ENCODE data around the gene PIEZO1. TPM values are rescaled to one million over a fixed set of nuclear protein-coding genes. Genes with fewer than 3 reads are reported as not detected.
A peak's percentile ranks its signal among the peaks of the same experiment; 100 is the strongest.

Gene PIEZO1
- total RNA-seq, 1 donor from 2014 or later, result 196 TPM

DNA sequence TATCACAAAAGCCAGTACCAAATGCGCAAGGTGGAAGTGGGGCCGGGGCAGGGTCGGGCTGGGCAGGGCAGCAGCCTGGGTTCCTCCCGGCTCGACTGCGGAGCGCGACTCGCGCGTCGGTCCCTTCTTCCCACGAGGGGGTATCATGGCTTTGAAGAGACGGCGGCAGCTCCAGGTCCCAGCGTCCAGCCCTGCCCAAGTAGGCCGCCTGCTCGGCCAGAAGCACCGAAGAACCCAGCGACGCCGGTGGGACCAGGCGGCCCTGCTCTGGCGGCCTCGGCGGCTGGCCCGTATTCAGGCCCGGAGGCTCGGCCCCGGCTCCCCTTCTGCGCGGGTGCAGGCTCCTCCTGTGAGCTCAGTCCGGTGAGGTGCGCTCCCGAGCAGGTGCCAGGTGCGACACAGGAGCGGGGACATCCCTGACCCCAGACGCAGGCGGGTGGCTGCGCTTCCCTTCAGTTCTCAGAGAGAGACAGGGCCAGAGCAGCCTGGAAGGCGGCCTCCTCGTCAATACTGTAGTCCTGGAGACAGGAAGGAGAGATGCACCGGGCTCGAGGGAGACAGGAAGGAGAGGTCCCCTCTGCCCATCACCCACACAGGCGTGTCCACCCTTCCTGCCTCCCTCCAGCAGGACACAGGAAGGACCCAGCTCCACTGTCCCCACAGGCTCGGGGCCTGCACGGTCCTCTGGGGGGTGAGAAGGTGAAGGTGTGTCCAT, 87.7 kb downstream of the PIEZO1 start:
- ATAC-seq (no peak), DNase-seq (no peak)
- TF ChIP-seq CTCF (IDR thresholded peaks at IDR 0.05), result no peak
- Histone ChIP-seq H3K4me3 (no peak overlapping the region), H3K27ac (no peak overlapping the region), H3K36me3 (peaks cover 36% of the 10 kb centered on the region), H3K27me3 (no peaks in the 10 kb centered on the region), H3K4me1 (peaks cover 29% of the 10 kb centered on the region), H3K9me3 (no peaks in the 10 kb centered on the region)
- intact Hi-C loops (cut with DNase I), result no loop called here

DNA sequence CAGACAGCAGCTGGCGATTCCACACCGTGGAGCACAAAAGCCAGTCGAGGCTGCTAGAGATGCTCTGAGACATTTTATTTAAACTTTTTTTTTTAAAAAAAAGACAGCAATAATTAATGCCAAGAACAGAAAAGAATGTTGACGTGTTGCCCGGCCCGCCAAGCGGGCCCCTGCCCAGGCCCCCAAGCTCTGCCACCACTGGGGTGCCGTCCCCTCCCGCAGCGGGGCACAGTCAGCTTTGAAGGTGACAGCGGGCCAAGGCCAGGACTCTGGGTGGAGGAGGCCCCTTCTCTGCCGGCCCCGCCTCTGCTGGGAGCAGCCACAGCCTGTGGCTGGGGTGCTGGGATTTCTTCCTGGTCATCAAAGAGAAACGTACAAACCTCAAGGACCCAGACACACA, 88.6 kb downstream of the PIEZO1 start:
- TF ChIP-seq CTCF (IDR thresholded peaks at IDR 0.05), result no peak
- Histone ChIP-seq H3K4me1 (peaks cover 25% of the 10 kb centered on the region), H3K27ac (no peak overlapping the region), H3K27me3 (no peaks in the 10 kb centered on the region), H3K36me3 (peaks cover 36% of the 10 kb centered on the region), H3K9me3 (no peaks in the 10 kb centered on the region), H3K4me3 (no peak overlapping the region)
- ATAC-seq (no peak), DNase-seq (no peak)
- intact Hi-C loops (cut with DNase I), result no loop called here

- TF ChIP-seq CTCF (IDR thresholded peaks at IDR 0.05), result no peak
- Histone ChIP-seq H3K27me3 (peaks cover 7% of the 10 kb centered on the region), H3K4me3 (no peak overlapping the region), H3K9me3 (no peaks in the 10 kb centered on the region), H3K36me3 (peaks cover 36% of the 10 kb centered on the region), H3K27ac (no peak overlapping the region), H3K4me1 (peaks cover 20% of the 10 kb centered on the region)
- intact Hi-C loops (cut with DNase I), result no loop called here
- ATAC-seq (no peak), DNase-seq (no peak)
These were observed 89.3 kb downstream of the PIEZO1 start for GRCh38 chr16:88695753-88696152.

- Histone ChIP-seq H3K4me1 (peaks cover 14% of the 10 kb centered on the region), H3K27me3 (peaks cover 7% of the 10 kb centered on the region), H3K9me3 (no peaks in the 10 kb centered on the region), H3K27ac (no peak overlapping the region), H3K36me3 (peaks cover 36% of the 10 kb centered on the region), H3K4me3 (no peak overlapping the region)
- DNase-seq (peak; percentile 73), ATAC-seq (peak; percentile 1)
- intact Hi-C loops (cut with DNase I), result no loop called here
- no peak for TF ChIP-seq CTCF (IDR thresholded peaks at IDR 0.05)
These were observed 89.8 kb downstream of the PIEZO1 start for GRCh38 chr16:88695218-88695617.

DNA sequence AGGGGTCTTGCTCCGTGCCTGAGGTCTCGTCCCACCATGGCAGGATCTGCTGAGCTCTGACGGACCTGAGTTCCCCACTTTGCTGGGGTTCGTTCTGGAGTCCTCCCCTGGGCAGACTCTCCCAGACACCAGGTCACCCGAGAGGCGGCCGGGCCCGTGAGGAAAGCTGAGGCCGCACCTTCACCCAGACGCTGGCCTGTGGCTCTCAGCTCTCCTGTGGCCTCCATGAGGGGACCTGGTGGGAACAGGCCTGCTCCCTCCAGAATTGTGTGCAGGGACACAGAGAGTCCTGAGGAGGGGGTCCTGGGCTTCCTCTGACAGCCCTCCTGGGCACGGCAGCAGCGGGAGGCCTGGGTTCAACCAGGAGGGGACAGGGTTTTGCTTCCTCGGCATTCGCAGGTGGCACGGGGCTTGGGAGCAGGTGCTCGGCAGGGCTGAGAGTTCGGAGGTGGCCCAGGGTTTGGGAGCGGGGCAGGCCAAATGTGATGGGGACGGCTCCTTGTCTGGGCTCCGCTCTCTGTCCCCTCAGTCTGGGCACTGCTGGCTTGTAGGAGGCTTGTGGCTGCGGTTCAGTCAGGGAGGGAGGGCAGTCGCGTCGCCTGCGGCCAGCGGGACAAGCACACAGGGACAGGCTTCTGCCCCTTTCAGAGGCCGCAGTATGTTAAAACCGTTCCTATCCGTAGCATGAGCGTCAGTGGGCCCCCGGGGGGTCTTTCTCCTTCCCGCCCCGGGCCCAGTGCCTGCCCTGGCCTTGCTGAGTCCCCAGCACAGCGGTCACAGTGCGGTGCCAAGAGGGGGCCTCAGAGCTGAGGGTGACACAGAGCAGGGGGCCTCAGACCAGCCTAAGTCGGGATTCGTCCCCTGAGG, 90.6 kb downstream of the PIEZO1 start:
- Histone ChIP-seq H3K4me1 (peaks cover 8% of the 10 kb centered on the region), H3K27me3 (peaks cover 9% of the 10 kb centered on the region), H3K4me3 (no peak overlapping the region), H3K27ac (no peak overlapping the region), H3K36me3 (peaks cover 32% of the 10 kb centered on the region), H3K9me3 (no peaks in the 10 kb centered on the region)
- no peak for TF ChIP-seq CTCF (IDR thresholded peaks at IDR 0.05)
- DNase-seq, result peak; percentile 61
- ATAC-seq, result no peak
- intact Hi-C loops (cut with DNase I), result no loop called here
